ENCODE data around the gene SCCPDH.

Gene SCCPDH

DNA sequence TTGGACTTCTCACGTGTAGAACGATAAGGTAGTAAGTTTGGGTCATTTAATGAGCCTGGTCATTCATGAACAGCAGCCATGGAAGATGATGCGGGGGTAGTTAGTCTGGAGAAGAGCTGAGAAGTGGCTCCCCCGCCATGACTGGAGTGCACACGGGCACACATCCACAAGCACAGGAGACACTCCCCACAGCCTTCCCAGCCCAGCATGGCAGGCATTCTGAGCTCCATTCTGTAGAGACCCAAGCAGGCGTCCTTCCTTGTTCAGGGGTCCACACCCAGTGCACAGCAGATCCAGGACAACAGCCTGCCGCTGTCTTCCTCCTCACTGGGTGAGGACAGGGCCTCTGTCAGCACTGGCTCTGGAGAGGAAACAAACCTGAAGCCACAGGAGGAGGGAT is 57.0 kb downstream of the SCCPDH start:
- Histone ChIP-seq H3K9me3 (ENCODE audit: control insufficient read depth, insufficient read depth, low read length) (peaks cover 6% of the 10 kb centered on the region; the same call in 1 of the 2 replicates), H4K20me1 (ENCODE audit: control insufficient read depth, insufficient read depth, low read depth, low read length) (no peaks in the 10 kb centered on the region), H3K4me2 (ENCODE audit: low read length) (no peak overlapping the region), H3K79me2 (ENCODE audit: control insufficient read depth, low read length) (no peaks in the 10 kb centered on the region), H3F3A (ENCODE audit: control insufficient read depth, insufficient read depth) (0 out of 2 replicates have a peak, but pooled peaks cover 4% of the 10 kb centered on the region), H3K36me3 (ENCODE audit: control insufficient read depth, low read length) (peaks cover 10% of the 10 kb centered on the region), H3K27ac (ENCODE audit: low read depth, low read length) (no peak overlapping the region), H3K4me3 (ENCODE audit: low read length) (no peak overlapping the region), H3K27me3 (ENCODE audit: control insufficient read depth, low read length) (no peaks in the 10 kb centered on the region), H3K9me2 (replicated peaks; ENCODE audit: control insufficient read depth, low read length) (no peaks in the 10 kb centered on the region), H3K4me1 (ENCODE audit: control insufficient read depth, low read length) (peaks cover 27% of the 10 kb centered on the region)
- no peak for TF ChIP-seq EZH2phosphoT487 (IDR thresholded peaks at IDR 0.05; ENCODE audit: borderline replicate concordance, low read length)
- TF ChIP-seq, protein P1, sequence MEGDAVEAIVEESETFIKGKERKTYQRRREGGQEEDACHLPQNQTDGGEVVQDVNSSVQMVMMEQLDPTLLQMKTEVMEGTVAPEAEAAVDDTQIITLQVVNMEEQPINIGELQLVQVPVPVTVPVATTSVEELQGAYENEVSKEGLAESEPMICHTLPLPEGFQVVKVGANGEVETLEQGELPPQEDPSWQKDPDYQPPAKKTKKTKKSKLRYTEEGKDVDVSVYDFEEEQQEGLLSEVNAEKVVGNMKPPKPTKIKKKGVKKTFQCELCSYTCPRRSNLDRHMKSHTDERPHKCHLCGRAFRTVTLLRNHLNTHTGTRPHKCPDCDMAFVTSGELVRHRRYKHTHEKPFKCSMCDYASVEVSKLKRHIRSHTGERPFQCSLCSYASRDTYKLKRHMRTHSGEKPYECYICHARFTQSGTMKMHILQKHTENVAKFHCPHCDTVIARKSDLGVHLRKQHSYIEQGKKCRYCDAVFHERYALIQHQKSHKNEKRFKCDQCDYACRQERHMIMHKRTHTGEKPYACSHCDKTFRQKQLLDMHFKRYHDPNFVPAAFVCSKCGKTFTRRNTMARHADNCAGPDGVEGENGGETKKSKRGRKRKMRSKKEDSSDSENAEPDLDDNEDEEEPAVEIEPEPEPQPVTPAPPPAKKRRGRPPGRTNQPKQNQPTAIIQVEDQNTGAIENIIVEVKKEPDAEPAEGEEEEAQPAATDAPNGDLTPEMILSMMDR (IDR thresholded peaks at IDR 0.05; ENCODE audit: low read depth, low read length, poor library complexity, severe bottlenecking), result no peak

DNA sequence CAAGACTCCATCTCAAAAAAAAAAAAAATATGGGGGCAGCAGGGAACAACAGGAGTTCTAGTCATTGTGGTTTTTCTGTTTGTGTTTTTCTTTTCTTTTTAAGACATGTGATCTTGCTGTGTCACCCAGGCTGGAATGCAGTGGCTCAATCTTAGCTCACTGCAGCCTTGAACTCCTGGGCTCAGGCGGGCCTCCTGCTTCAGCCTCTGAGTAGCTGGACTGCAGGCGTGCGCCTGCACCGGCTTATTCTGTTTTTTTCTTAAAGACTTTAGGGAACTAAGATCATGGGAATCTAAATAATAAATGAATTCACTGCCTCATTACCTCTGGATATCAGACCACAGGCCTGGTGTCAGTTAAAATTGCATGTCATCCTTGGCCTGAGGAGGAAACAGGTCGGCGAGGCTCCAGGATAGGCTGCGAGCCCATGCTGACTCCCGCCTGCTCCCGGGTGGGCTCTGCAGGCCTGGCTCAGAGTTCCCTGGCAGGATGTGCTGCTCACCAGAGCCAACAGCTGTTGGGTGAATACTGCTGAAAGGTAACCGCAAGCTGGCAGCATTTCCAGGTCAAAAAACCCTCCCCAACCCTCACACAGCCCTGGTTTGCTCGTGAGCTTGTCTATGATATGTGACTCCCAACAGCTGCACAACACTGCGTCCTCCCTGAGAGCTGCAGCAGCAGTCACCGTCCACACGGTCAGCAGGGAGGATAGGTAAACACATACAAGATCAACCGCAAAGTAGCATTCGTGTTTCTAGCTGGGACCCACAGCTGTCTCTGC is 58.1 kb downstream of the SCCPDH start:
- no peak overlapping the region for H3K4me2 ChIP-seq (ENCODE audit: low read length)
- no peaks in the 10 kb centered on the region for H3K9me2 ChIP-seq (replicated peaks; ENCODE audit: control insufficient read depth, low read length)
- H3F3A ChIP-seq (ENCODE audit: control insufficient read depth, insufficient read depth), result 0 out of 2 replicates have a peak, but pooled peaks cover 4% of the 10 kb centered on the region
- no peaks in the 10 kb centered on the region for H3K36me3 ChIP-seq (ENCODE audit: control insufficient read depth, low read length)
- peaks cover 6% of the 10 kb centered on the region; the same call in 1 of the 2 replicates for H3K9me3 ChIP-seq (ENCODE audit: control insufficient read depth, insufficient read depth, low read length)
- TF ChIP-seq, protein P1 (IDR thresholded peaks at IDR 0.05; ENCODE audit: low read depth, low read length, poor library complexity, severe bottlenecking), result no peak
- no peak for TF ChIP-seq EZH2phosphoT487 (IDR thresholded peaks at IDR 0.05; ENCODE audit: borderline replicate concordance, low read length)
- no peak overlapping the region for H3K27ac ChIP-seq (ENCODE audit: low read depth, low read length)
- no peaks in the 10 kb centered on the region for H3K79me2 ChIP-seq (ENCODE audit: control insufficient read depth, low read length)
- H3K27me3 ChIP-seq (ENCODE audit: control insufficient read depth, low read length), result no peaks in the 10 kb centered on the region
- H3K4me1 ChIP-seq (ENCODE audit: control insufficient read depth, low read length), result peaks cover 20% of the 10 kb centered on the region
- no peak overlapping the region for H3K4me3 ChIP-seq (ENCODE audit: low read length)
- H4K20me1 ChIP-seq (ENCODE audit: control insufficient read depth, insufficient read depth, low read depth, low read length), result no peaks in the 10 kb centered on the region

DNA sequence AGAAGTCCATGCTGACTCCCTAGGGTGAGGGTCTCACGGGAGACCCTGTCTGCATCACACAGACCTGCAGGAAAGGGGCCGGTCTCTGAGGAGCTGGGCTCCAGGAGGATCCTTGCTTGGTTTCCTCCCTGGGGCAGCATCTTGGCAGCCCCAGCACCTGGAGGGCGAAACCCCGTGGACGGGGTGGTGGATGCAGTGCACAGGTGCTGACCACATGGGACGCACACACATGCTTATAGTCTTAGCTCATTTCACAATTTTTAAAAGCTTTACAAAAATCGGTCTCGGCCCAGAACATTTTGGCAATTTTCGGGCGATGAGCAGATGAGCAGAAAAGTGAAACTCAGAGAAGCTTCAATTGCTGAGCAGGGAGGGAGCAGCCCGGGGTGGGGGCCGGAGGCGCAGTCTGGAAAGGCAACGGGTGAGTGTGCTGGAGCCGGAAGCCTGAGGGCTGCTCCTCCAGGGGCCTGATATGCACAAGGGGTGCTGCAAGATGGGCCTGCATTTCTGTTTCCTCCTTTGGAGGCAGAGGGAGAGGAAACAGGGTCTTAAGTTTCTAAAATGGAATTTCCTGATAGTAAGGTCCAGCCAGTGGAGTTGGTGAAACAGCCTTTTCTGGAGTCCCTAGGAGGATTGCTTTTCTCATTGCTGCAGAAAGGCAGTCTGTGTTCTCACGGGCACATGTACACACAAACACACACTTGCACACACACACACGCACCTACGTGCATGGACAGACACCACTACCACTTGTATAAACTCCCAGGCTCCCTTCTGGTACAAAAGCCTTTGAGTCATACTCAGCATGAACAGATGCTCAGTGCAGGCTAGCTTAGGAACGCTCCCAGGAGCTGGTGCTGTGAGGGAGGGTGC is 60.6 kb downstream of the SCCPDH start:
- no peak for TF ChIP-seq EZH2phosphoT487 (IDR thresholded peaks at IDR 0.05; ENCODE audit: borderline replicate concordance, low read length)
- TF ChIP-seq, protein P1 (IDR thresholded peaks at IDR 0.05; ENCODE audit: low read depth, low read length, poor library complexity, severe bottlenecking), result no peak
- Histone ChIP-seq H3K27ac (ENCODE audit: low read depth, low read length) (peak overlapping the region; percentile 46), H3K4me1 (ENCODE audit: control insufficient read depth, low read length) (peaks cover 17% of the 10 kb centered on the region), H3K9me2 (replicated peaks; ENCODE audit: control insufficient read depth, low read length) (no peaks in the 10 kb centered on the region), H3F3A (ENCODE audit: control insufficient read depth, insufficient read depth) (0 out of 2 replicates have a peak, but pooled peaks cover 4% of the 10 kb centered on the region), H3K79me2 (ENCODE audit: control insufficient read depth, low read length) (no peaks in the 10 kb centered on the region), H3K4me2 (ENCODE audit: low read length) (peak overlapping the region; percentile 63), H4K20me1 (ENCODE audit: control insufficient read depth, insufficient read depth, low read depth, low read length) (no peaks in the 10 kb centered on the region), H3K27me3 (ENCODE audit: control insufficient read depth, low read length) (no peaks in the 10 kb centered on the region), H3K4me3 (ENCODE audit: low read length) (peak overlapping the region; percentile 30), H3K9me3 (ENCODE audit: control insufficient read depth, insufficient read depth, low read length) (peaks cover 6% of the 10 kb centered on the region; the same call in 1 of the 2 replicates), H3K36me3 (ENCODE audit: control insufficient read depth, low read length) (no peaks in the 10 kb centered on the region)
